CD1c-positive myeloid dendritic cell (primary cell): ENCODE measurements around the gene CABLES1.
"Not testable (repeated sequence)": the region's sequence is repeated elsewhere in the genome, so short reads cannot be mapped to it uniquely, and the experiment has no call there.

Experiments
- DNase-seq: peaks from one replicate; pipeline ENCODE4 v3.0.0-alpha.2; 2016; ENCODE audit errors: extremely low spot score

Gene CABLES1

GRCh38 chr18:23134780-23135549, at the start of gene CABLES1:
TSS of gene CABLES1 (plus strand) at chr18:23135485. CDS start at chr18:23135763, 278 bp downstream.
- peak; percentile 41 for DNase-seq

- DNase-seq = no peak
Measured at GRCh38 chr18:23087352-23087751, 47.9 kb upstream of the CABLES1 start.

- no peak for DNase-seq
Measured at GRCh38 chr18:23088310-23088709, 47.0 kb upstream of the CABLES1 start.

- DNase-seq = peak; percentile 80
Measured at GRCh38 chr18:23091017-23091993, 44.0 kb upstream of the CABLES1 start.

- DNase-seq = no peak
Measured at GRCh38 chr18:23092121-23092520, 43.2 kb upstream of the CABLES1 start.

GRCh38 chr18:23093130-23093529, 42.2 kb upstream of the CABLES1 start:
- DNase-seq = not testable (repeated sequence)

GRCh38 chr18:23093772-23094171, 41.5 kb upstream of the CABLES1 start:
- no peak for DNase-seq

- DNase-seq = no peak
Measured at GRCh38 chr18:23094411-23095190, 40.7 kb upstream of the CABLES1 start.

- DNase-seq = no peak
Measured at GRCh38 chr18:23095463-23095862, 39.8 kb upstream of the CABLES1 start.

- DNase-seq = not testable (repeated sequence)
Measured at GRCh38 chr18:23097016-23097415, 38.3 kb upstream of the CABLES1 start.

- no peak for DNase-seq
Measured at GRCh38 chr18:23099621-23100020, 35.7 kb upstream of the CABLES1 start.

- DNase-seq = no peak
Measured at GRCh38 chr18:23101861-23102432, 33.3 kb upstream of the CABLES1 start.

- no peak for DNase-seq
Measured at GRCh38 chr18:23102493-23103261, 32.6 kb upstream of the CABLES1 start.

GRCh38 chr18:23103449-23103848, 31.8 kb upstream of the CABLES1 start:
- no peak for DNase-seq

- no peak for DNase-seq
Measured at GRCh38 chr18:23105030-23105429, 30.3 kb upstream of the CABLES1 start.

- DNase-seq = peak; percentile 49
Measured at GRCh38 chr18:23105581-23106219, 29.6 kb upstream of the CABLES1 start.

- no peak for DNase-seq
Measured at GRCh38 chr18:23106575-23106974, 28.7 kb upstream of the CABLES1 start.

GRCh38 chr18:23107718-23108117, 27.6 kb upstream of the CABLES1 start:
- DNase-seq = no peak

- no peak for DNase-seq
Measured at GRCh38 chr18:23108496-23108895, 26.8 kb upstream of the CABLES1 start.

- DNase-seq = not testable (repeated sequence)
Measured at GRCh38 chr18:23109163-23109562, 26.1 kb upstream of the CABLES1 start.
